NCI-H524 (cell line): ENCODE results near the gene CRYBB1.
A peak's percentile ranks its signal among the peaks of the same experiment; 100 is the strongest.

Experiments
- DNase-seq, 2 experiments: peaks; one replicate each; lab custom pipeline; 2025; lab: John Stamatoyannopoulos, UW

CRYBB1 gene

DNA sequence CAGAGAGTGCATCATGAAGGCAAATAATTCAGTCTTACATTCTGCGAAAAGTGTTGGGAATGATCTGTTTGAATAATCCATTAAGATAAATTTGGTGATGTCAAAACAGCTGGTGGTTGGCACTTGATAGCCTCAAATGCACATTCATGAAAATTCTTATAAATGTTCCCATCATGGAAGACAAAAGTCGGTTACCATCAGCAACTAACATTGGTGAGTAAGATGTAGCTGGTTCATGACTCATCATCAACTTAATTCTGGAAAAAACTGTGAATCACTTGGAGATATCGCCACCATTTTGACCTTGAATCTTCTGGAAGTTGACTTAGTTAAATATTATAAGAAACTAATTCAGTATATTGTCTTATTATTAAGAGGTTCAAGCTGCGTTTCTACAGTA, 11.2 kb downstream of the CRYBB1 start:
- DNase-seq = no peak

DNA sequence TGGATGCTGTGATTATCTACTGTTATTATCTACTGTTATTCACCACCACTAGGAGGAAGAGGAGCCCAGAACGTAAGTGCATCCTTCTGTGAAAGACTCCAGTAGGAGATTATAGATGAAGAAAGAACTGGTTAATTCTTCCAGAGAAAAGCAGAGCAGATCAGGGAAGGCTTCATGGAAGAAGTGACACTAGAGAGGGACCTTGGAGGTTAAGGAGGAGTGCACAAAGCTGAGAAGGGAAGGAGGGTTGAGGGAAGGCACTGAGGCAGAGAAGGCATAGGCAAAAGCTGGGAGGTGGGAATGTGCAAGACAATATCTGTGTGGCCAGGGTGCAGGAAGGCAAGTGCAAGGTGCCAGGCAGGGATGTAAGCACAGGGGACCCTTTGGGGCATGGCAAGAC, 13.5 kb downstream of the CRYBB1 start:
- DNase-seq = no peak

DNA sequence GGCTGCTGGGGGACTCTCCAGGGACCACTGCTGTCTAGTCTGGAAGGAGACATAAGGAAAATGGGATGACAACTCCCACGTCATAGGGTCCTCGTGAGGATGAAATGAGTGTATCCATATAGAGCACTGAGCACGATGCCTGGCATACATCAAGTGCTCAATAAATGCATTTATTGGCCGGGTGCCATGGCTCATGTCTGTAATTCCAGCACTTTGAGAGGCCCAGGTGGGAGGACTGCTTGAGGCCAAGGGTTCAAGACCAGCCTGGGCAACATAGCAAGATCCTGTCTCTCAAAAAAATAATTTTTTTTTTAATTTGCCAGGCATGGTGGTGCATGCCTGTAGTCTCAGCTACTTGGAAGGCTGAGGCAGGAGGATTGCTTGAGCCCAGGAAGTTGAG, 15.7 kb downstream of the CRYBB1 start:
- no peak for DNase-seq

DNA sequence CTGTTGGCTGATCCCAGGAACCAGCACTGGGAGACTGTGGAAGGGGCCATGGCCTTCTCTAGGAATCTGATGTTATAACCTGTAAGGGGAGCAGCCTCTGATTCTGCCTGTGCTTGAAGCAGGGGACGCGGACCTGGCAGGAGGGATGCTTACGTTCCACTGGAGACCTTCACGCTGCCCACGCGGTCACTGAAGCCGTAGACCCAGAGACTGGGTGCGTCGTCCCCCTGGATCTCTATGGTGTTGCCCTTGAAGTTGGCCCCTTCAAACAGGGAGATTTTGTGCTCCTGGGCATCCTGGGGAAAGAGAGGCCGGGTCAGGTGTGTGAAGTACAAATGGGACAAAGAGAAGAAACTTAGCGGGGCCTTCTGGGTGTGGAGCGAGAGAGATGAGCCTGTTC, 16.1 kb downstream of the CRYBB1 start:
- no peak for DNase-seq

DNA sequence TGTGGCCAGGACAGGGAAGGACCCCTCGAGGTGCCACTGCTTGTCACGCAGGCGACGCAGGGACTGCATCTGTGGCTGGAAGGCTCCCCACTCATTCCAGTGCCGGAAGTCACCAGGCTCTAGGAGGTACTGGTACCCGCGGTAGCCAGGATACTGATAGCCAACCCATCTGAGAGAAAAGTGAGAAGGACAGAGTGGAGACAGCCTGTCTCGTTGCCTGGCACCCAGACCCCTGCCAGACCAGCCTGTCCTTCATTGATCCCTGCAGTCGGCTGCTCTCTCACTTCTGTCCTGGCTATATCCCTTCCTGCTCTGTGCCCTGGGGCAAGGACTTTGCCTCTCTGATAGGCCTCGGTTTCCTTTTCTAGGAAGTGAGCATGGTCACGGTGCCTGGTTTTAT, 18.3 kb downstream of the CRYBB1 start:
- no peak for DNase-seq

DNA sequence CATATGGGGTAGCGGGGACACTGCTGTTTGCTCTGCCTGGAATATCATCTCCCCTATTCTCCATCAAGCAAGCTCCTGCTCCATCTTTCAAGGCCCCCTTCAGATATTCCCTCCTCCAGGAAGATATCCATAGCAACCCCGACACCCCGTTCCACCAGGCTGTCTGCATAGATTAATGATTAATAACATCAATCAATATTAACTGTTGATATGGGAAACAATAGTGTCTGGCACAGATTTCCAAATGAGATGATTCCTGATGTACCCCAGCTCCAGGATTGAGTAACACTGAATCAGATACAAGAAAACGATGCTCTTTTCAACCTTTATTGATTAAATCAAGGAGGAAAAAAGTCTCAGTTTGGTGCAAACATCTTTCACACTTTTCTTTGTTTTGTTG, 20.3 kb downstream of the CRYBB1 start:
- no peak for DNase-seq

DNA sequence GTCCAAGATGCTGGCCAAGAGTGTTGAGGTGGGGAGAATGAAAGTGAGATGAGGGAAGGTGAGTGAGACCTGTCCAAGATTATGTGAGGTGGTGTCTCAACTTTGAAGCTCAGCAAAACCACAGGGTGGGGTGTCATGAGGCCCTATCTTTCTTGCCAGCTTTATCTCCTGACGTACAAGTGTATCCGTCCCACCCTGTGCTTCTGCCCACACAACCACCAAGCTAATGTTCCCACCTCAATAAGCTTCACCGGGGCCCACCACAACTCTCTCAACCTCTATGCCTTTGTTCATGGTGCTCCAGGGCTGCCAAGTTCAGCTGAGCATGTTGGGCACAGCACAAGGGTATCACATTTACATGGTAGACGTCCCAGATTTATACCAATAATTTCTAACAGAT, 20.8 kb downstream of the CRYBB1 start:
- DNase-seq = no peak

DNA sequence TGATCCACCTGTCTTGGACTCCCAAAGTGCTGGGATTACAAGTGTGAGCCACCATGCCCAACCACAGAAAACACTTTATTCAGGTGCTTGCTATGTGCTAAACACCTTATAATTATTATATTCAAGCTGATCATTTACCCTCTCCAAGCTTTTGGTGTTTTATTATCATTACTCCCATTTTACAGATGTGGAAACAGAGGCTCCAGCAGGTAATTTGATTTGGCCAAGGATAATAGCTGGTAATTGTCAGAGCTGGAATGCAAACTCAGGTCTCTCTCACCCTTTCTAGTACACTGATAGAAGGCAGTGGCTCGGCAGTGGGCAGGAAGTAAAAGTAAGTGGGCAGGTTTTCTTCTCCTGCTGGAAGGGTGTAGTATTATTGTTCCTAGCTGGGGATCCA, 24.1 kb downstream of the CRYBB1 start:
- no peak for DNase-seq

DNA sequence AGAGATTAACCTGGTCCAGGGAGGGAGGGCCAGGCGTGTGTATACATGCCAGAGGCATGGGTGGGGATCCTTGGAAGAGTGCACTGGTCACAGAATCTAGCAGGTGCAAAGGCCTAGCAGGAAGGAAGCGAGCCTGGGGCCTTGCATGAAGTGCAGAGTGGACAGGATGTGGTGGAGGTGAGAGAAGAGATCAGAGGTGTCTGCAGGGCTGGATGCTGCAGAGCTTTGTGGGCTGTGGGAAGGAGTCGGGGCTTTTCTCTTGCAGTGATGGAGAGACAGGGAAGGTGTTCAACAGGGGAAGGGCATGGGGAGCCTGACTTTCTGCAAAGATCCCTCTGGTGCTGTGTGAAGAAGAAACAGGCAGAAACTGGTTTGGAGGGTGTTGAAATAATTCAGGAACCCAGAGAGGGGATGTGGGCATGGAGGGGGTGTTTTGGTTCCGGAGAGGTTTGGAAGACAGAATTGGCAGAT, 25.4 kb downstream of the CRYBB1 start:
- DNase-seq = no peak

DNA sequence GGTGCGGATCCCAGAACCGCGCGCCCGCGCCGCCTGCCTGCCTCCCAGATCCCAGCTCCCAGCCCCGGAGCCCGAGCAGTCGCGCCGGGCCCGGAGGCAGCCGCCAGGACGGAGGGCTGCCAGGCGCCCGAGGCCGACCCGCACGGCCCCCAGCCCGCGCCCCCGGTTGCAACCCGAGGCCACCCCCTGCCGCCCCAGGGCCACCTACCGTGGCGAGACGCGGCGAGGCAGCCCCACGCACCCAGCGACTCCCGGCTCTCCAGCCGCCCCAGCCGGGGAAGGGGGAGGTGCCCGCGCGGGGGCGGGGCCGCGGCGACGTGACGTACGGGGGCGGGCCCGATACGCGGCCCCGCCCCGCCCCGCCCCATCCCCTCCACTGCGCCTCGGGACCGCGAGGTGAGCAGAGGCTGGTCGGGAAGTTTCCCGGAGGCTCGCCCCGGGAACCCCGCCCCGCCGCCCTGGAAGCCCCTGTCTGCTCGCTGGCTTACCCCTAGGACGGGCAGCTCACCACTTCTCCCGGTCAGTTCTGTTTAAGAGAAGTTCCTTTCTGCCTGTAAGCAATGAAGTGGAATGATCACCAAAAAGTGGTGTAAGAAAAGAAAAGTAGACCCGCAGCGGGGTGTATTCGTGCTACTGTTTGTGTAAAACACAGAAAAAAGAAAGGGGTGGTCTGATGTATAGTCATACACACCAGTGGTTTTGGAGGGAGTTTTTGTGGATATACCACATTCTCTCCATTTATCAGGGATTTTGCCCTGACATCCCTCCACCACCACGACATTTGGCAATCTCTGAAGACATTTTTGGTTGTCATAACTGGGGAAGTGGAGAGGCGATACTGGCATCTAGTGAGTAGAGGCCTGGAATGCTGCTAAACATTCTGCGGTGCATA, 27.7 kb downstream of the CRYBB1 start, which contains the start of gene TPST2:
TSS of gene TPST2 (minus strand) at position 288 of the 892 bp plus-strand sequence. CDS start 48,502 bp downstream, outside the sequence.
- DNase-seq = peak; percentile 50 to 81

DNA sequence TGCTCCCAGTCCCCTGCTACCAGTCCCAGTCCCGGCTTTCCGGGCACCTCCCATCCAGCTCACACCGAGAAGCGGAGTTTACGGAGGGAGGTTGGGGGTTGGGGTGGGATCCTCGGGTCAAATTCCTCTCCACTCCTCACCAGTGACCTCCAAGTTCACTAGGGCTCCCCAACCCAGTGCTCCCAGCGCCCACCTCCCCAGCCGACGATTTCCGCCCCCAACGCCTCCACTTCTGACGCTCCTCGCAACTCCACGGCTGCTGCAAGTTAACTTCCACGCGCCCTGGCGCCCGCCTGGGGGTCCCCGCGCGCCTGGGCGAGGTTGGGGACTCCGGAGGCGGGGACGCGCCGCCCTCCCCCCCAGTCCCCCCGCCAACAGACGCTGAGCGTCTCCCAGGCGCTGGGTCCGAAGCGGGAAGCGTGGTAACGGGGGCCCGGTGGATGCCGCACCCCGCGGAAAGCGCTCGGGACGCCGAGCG, 28.4 kb downstream of the CRYBB1 start:
- DNase-seq = peak in 1 of 2 experiments; percentile 19

DNA sequence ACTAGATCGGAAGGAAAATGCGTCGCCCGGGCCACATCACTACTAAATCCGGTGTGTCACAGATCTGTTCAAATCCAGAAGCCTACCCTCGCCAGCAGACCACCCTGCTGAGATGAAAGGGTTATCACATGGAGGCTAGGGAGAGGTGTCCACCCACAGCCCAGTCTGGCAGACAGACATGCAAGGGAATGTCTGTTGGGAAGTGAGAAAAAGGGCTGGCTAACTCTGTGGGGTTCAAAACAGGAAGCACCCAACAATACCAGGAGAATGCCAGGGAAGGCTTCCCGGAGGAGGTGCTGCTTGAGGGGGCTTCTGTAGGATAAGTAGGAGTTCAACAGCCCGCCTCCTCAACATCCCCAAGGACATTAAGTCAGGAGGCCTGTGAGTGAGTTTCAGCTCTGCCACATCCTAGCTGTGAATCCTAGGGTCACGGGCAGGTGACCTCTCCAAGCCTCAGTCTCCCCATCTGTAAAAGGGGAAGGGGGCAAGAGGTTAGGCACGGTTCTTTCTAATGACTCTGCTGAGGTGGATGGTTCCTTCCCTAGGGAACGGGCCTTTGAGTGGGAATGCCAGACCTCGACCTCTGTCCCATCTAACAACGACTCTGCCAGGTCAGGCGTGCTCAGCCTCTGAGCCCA, 29.0 kb downstream of the CRYBB1 start:
- no peak for DNase-seq

DNA sequence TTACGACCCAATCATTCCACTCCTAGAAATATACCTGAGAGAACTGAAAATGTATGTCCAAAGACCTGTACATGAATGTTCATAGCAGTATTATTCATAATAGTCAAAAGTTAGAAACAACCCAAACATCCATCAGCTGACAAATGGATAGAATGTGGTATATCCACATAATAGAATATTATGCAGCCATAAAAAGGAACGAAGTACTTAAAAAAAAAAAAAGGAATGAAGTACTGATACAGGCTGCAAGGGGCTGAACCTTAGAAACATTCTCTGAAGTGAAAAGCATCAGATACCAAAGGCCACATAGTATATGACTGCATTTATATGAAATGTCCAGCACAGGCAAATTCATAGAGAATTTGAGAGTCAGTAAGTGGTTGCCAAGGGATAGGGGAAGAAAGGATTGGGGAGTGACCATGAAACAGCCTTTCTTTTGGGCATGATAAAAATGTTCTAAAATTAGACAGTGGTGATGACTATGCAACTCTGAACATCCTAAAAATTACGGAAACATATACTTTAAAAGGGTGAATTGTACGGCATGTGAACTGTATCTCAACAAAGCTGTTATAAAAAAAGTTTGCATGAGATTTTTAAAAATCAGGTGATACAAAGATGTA, 29.7 kb downstream of the CRYBB1 start:
- DNase-seq = no peak

DNA sequence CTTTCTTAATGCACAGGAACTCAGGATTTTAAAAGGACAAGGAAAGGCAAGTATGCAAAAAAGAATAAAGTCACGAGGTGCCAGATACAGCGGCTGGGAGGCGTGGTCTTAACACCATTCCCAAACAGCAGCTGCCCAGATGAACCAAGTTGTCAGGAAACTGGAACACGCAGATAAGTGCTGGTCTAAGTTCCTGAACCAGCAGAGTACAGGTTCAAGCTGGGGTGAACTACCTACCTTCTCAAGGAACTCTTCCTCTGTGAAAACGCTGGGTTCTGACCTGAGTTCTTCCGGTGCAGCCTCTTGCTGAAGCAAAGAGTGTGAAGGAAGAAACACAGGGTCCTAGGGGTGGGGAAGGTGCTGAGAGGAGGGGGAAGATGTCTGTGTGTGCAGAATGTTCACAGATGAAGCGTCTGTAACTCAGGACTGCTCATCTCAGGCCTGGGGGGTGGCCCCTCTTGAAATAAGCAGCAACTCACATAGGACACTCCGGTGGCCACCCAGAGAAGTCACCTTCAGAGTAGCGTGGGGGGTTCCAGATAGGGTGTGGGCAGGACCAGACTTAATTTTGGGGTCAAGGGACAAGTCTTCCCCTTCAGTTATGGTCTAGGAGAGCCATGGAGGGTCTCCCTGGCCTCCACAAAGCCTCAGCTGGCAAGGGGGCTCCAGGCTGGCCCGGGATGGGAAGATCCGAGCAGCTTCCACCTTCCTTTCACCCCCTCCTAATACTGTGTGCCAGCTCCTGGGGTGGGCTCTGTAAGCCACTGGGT, 31.1 kb downstream of the CRYBB1 start:
- no peak for DNase-seq

DNA sequence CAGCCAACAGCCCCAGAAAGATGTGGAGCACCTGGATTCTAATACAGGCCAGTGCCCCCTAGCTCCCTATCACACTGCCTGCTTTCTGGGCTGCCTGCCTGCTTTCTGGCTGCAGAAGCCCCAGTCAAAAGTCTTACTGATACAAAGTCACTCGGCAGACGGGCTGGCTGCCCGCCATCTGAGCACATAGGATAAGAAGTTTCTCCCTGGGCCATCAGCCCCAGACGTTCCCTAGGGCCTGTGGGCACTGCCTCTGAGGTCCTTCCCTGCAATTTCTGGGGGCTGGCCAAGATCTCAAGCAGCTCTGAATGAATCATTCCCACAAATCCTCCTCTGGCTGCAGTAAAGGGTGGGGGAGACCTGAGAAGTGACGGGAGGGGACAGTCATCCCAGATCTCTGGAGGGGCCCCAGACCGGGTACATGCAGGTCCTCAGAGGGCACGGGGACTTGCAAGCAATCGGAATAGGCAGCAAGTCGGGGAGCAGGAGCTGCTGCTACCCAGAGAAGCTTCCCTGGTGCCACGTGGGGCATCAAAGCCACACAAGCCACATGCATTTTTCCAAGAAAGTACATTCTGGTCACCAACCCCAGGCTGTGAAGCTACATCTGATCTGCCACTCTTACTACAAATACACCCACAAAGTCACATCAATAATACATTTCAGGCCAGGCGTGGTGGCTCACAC, 32.6 kb downstream of the CRYBB1 start:
- peak; percentile 19 to 51 for DNase-seq

DNA sequence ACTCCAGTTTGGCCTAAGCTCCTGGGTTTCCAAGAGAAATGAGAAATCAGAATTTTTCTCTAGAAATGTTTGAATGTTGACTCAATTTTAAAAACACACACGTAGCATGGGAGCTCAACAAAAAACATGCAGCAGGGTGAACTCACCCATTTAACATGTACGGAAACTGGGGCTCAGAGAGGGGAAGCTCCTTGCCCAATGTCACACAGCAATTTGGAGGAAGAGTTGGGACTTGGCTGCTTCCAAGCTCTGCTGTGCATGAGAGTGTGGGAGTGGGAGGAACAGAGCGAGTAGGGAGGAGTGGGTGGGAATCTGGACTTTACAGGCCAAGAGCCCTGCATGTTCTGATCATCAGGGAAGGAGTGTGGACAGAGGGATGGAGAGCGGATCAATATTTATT, 33.8 kb downstream of the CRYBB1 start:
- DNase-seq = no peak

DNA sequence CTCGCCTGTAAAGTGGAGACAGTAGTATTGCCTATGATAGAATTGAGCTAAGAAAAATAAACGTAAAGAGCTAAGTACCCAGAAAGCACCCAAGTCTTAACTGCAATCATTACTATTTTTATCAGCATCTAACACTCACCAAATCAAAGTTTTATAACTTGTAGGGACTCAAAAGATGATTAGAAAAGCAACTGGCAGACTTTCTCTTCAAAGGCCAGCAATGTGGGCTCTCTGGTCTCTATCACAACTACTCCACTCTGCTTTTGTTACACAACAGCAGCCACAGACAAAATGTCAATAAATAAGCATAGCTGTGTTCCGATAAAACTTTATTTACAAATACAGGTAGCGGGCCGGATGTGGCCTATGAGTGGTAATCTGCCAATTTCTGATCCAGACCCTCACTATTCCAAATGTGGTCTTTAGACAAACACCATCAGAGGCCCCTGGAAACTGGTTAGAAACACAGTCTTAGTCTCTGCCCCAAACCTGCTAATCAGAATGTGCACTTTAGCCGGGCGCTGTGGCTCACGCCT, 36.1 kb downstream of the CRYBB1 start:
- DNase-seq = no peak

DNA sequence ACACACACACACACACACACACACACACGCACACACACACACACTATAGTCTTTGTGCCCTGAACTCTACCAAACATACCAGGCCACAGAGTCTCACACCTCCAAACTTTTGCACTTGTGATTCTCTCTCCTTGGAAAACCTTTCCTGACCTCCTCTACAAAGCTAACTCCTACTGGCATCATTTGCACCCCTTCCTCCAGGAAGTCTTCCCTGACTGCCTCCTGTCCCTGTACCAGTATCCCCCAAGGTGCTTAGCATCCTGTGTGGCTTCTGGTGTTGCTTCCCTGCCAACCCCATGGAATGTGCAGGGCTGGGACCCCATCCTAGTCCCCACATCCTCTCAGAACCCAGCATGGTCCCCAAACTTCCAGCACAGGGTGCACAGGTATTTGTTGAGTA, 36.8 kb downstream of the CRYBB1 start:
- no peak for DNase-seq

DNA sequence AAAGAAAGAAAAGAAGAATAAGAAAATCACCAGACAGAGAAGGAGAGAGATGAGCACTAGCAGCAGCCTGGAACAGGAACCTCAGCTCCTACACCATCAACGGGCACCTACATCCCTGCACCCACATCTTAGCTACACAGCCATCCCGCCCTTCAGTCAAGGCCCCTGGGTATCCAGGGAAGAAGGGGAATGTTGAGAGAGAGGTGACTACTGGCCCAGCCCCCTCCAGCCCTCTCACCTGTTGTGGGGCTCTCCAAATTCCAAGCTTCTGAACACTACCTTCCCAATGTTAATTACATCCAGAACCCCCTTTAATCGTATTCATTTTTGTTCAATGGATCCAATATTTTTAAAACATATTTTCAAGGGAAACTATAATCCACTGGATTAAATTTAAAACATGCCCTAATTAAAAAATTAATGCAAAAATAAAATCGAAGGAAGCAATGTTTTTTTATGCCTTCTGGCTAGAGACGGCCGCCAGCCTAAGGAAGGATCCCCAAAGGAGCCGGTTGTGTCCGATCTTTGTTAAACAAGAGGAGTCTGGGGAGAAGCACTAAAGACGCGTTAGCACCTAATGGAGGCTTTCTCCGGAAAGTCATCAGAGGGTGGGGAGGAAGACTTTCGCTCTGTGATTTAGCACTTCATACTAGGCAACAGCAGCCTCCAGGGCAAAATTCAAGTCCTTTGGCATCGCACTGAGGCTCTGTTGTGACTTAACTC, 37.4 kb downstream of the CRYBB1 start:
- DNase-seq = no peak

DNA sequence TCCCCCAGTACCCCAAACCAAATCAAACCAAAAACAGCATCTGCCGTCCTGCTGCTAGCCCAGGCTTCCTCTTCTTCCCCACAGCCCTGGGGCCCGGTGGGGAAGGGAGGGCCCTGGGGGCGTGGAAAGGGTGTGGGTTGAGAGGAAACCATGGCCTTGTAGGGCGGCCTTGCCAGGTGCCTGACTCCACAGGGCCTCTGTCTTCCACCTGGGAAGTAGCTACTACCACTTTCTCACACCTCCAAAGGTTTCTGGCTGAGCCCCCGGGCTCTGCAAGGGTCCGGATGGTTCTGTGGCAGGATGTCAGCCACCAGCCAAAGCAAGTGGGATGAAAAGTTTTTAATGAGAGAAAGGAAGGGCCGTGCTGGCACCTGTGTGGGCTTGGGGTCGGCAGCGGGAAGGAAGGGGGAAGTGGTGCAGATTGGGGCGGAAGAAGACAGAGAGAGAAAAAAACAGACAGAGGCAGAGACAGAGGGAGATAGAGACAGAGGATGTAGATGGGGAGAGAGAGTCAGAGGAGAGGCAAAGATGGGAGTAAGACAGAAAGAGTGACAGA, 38.4 kb downstream of the CRYBB1 start:
- no peak for DNase-seq
